Posterior vena cava (tissue), 2 donors: ENCODE results near the gene MEP1B. TPM values are rescaled to one million over a fixed set of nuclear protein-coding genes. Genes with fewer than 3 reads are reported as not detected.
"Not testable (repeated sequence)": the region's sequence is repeated elsewhere in the genome, so short reads cannot be mapped to it uniquely, and the experiment has no call there.

Experiments used
- DNase-seq: peaks from one replicate; pipeline ENCODE4 v3.0.0-alpha.2; 2020; ENCODE audit warnings: low spot score
- intact Hi-C, 2 donors: fragments of 100-400 bp; cut with DNase I; formaldehyde crosslinking; loops; one replicate each; pipeline versions ENCODE4 v1.14.1 to v1.14.2; 2022 to 2023
- long read RNA-seq, 2 donors: library from polyadenylated mRNA; unstranded; transcript quantifications; one replicate each; pipeline ENCODE4 v2.0.0, GENCODE V29; 2020 to 2021
- total RNA-seq, 2 donors: library from RNA; stranded (reverse); fragmentation: NEBNext Ultra II Directional; extraction: Animal tissue kit (Norgen Biotek cat#: 25700); gene quantifications; one replicate each; pipeline ENCODE4 v1.2.1, GENCODE V29; 2021
- donor health status: DM: yes; HTN: yes; CAD: no.
- donor health status: DM: yes; HTN: yes; CAD: no.

MEP1B gene
- not detected for total RNA-seq
- long read RNA-seq, donor 1 = 0 reads
- long read RNA-seq, donor 2 = 0 reads

GRCh38 chr18:32189790-32190189 lies at the start of gene MEP1B:
TSS of gene MEP1B (plus strand) at chr18:32190039. CDS start at chr18:32190071, 32 bp downstream.
- DNase-seq = no peak
- intact Hi-C loops = no loop called here

- intact Hi-C loops = no loop called here
Observed at GRCh38 chr18:32148185-32148870, 41.5 kb upstream of the MEP1B start.

DNA sequence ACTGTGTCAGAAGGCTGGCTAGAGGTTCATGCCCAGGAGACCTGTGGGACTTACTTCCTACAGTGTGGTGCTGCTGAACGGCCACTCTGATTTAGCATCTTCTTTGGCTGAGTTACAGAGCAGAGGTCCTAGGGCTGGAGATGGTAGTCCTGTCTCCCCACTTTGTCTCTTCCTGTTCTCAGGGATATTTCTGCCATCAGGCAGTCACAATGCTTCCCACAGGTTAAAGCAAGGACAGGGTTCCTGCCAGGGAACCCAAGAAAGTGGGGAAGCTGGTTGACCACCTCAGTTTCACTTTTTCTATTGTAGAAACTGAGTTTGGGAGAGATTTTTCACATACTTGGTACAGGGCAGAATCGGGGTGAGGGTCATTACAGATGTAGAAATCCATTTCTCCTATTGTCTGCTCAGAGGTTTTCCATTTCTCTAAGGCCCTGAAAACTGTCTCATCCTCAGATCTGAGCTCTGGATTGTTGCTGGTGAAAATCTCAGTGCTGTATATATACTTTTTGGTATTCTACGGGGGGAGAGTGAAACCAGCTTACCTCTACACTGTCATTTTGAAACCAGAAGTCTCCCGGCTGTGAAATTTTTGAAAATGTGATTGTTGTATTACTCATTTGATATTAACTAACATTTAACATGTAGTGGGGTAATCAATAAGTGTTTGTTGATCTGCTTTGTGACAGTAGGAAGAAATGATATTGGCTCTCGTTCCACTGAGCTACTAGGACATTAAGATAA lies 37.0 kb upstream of the MEP1B start:
- DNase-seq = no peak
- intact Hi-C loops = loop anchor here in 1 of 2 donors (10.0 kb wide), 1 partner anchor 402 kb away; no protein-coding TSS in a partner anchor

More at GRCh38 chr18:32148185-32148870, 41.5 kb upstream of the MEP1B start:
- no peak for DNase-seq

DNA sequence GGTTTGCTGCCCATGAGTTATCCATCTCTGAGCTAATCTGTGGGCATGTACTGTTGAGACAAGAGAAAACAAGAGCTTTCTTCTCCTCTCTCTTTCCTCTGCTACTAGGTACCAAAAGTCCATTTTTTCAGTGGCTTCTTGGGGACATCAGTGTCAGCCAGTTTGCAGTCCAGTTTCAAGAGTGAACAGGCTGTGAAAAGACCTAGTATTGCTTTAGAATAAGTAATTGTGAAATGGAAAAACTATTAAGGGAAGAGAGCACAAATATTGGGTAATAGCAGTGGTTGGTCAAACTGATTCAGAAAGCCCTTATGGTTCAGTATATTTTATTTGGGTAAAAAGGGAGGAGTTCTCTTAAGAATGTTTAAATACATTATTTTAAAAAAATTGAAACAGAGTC lies 33.0 kb upstream of the MEP1B start:
- intact Hi-C loops = loop anchor here (5.0 to 10.0 kb wide), 2 partner anchors 395 to 398 kb away; no protein-coding TSS in a partner anchor
- no peak for DNase-seq

- no peak for DNase-seq
- intact Hi-C loops = loop anchor here (5.0 to 10.0 kb wide), 2 partner anchors 395 to 397 kb away; no protein-coding TSS in a partner anchor
Observed at GRCh38 chr18:32157580-32157979, 32.3 kb upstream of the MEP1B start.

DNA sequence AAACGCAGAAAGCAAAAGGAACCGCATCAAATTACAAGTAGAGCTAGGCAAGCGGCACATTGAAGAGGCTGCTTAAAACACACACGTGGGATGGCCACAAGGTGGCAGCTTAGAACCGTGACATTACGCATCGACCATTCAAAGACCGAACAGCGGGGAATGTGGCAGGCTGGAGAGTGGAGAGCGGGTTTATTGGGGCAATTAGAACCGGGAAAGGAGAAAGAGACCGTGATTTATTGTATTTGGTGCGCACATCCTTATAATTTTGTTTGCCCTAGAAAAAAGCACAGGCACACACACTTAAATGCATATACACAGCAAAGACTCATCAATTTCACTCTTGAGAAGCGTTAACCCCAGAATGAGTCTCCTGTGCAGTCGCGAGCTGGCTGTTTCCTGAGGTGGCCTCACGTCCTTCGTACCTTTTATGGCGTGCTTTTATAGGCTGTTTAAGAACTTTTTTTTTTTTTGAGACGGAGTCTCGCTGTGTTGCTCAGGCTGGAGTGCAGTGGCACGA lies 31.7 kb upstream of the MEP1B start:
- peak; percentile 91 for DNase-seq
- intact Hi-C loops = loop anchor here (5.0 to 10.0 kb wide), 2 partner anchors 394 to 397 kb away; no protein-coding TSS in a partner anchor

- DNase-seq = not testable (repeated sequence)
- intact Hi-C loops = loop anchor here (5.0 to 10.0 kb wide), 2 partner anchors 394 to 396 kb away; no protein-coding TSS in a partner anchor
Observed at GRCh38 chr18:32158631-32159030, 31.2 kb upstream of the MEP1B start.

DNA sequence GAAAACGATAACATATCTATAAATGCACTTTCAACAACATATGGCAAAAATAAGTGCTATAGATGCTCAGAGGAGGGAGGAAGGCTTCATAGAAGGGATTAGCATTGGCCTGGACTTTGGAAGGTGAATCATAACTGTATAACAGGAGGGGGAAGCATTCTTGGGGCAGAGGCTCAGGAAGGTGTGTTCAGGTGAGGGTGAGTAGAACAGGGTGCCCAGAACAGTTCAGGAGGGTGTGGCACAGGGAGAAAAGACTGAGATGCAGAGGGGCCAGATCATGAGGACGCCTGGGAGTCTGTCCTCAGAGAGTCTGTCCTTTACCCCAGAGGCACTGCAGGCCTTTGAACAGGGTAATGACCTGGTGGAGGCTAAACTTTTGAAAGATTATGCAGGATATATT lies 29.3 kb upstream of the MEP1B start:
- DNase-seq = no peak
- intact Hi-C loops = loop anchor here in 1 of 2 donors (10.0 kb wide), 1 partner anchor 314 kb away; the partner anchor contains the start of gene GAREM1

- DNase-seq = no peak
- intact Hi-C loops = loop anchor here in 1 of 2 donors (10.0 kb wide), 1 partner anchor 307 kb away; the partner anchor contains the start of gene GAREM1
Observed at GRCh38 chr18:32167980-32168730, 21.7 kb upstream of the MEP1B start.

DNA sequence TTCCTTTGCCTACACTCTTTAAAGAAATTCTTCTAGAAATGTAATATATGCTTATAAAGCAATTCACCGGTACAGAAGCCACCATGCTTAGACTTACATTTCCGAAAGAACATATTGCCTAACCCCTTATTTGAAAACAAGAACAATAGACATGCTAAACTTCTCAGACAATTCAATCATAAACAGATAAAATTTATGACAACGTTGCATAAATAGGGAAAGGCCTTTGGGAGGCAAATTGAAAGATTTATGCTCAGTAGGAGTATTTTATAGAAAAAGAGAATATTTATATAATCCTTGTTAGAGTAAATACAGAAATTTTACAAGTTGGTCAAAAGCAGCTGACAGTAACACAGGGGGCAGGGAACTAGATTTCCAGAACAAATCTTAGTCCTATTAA lies 16.2 kb upstream of the MEP1B start:
- no peak for DNase-seq
- intact Hi-C loops = no loop called here

- intact Hi-C loops = no loop called here
- no peak for DNase-seq
Observed at GRCh38 chr18:32174719-32175118, 15.1 kb upstream of the MEP1B start.

DNA sequence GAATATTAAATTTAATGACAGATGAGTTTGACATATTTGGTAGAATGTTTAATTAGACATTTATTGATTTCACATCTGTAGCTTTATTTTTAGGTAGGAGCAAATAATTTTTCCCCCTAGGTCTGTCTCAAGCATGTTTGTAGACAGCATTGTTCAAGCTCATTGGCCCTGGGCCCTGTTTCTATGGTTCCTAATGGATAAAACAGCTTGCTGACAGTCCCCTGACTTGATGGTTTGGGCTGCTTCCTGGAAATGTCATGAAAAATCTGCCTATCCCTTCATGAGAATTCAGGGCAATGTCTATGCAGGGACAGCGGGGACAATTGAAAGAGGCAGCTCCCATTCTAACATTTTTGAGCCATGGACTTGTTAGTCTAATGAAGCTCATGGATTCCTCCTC lies 14.6 kb upstream of the MEP1B start:
- DNase-seq = no peak
- intact Hi-C loops = no loop called here

- DNase-seq, intact Hi-C loops: not testable (repeated sequence)
Observed at GRCh38 chr18:32176745-32177144, 13.1 kb upstream of the MEP1B start.

DNA sequence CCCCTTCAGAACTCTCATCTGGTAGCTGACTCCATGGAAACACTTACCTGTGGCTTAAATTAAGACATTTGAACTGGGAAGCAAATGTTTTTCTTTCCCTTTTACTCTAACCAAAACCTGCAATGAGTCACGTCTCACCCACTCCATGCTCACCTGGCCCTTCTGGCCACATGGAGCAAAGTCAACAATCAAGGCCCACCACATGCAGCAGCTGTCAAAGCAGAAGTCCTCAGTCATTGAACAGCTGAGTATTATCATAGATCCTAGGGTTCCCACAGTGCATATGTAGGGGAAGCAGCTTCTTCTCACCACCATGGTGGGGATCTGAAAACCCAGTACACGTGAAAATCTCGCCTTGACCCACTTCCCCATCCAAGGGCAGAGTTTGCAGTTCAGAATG lies 12.3 kb upstream of the MEP1B start:
- intact Hi-C loops = no loop called here
- no peak for DNase-seq

GRCh38 chr18:32183503-32183902 lies 6.3 kb upstream of the MEP1B start:
- intact Hi-C loops = no loop called here
- DNase-seq = no peak

DNA sequence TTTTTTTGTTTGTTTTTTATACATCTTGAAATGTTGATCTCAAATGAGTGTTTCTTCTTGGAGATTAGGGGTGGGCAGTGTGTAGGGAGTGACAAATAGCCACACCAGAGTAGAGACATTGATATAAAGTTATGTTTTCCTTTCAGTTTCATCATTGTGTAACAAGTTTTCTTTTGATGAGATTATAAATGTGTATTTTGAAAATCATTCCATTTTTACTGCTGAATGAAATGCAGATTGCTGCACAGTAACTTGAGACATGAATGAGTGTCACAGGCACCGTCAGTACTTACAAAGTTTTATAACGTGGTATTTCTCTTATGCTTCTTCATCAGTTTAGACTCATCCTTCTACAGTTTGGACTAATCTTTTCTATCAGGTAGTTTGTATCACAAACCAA lies 370 bp downstream of the MEP1B start:
- intact Hi-C loops = no loop called here
- DNase-seq = no peak

DNA sequence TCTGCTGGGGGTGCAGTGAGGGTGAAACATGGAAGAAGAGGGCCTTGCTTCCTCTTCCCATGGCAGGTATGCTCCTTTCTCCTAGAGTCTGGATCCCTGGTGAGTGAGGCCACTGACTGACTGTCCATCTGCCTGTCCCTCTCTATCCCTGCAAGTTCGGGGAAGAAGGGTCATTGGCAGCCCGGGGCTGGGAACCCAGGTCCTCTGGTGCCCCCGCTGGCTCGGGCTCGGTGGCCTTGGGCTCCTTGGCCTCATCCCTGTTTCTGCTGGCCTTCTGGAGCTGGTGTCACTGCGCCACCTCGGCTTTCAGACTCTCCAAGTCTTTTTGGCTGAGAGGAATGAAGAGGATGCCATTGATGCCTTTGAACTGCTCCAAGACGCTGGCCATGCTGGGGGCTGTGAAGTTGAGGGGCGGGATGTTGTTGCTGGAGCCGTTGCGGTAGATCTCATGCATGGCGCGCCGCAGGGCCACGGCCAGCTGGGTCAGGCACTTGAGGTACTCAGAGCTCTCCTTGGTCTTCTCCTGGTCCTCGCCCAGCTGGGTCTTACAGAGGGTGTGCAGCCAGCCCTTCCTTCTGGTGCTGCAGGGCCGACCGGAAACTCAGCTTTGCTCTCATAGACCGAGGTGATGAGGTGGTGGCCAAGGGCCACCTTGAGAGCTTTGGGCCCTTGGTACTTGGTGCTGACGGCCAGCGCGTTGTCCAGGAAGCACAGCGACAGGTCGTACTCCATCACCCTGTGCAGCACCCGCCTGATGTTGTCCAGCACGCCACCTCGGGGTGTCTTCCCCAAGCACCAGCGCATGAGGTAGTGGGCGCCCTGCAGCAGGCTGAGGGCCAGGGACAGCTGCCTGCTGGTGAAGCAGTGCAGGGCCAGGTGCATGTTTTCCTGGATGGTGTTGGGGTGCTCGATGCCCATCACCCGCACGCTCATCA lies 6.3 kb downstream of the MEP1B start:
- no peak for DNase-seq
- intact Hi-C loops = no loop called here

DNA sequence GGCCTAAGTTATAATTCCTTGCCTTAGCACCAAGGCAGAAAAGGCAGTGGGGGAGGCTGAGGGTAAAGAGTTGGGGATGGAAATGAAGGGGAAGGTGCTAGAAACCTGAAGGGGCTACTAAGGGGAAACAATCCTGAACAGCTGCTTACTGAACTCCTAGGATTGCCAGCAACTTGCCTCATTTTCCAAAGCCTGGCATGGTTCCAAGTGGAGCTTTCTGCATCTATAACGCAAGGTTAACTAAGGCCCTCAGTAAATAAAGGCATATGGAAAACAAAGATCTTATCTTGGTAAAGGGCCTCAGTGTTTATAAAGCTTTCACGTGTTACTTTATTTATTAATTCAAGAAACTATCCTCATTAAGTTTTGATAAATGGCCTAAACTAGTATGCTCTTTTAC lies 10.9 kb downstream of the MEP1B start:
- DNase-seq = no peak
- intact Hi-C loops = no loop called here
